ENCODE measurements around the gene TSPAN15.

DNA sequence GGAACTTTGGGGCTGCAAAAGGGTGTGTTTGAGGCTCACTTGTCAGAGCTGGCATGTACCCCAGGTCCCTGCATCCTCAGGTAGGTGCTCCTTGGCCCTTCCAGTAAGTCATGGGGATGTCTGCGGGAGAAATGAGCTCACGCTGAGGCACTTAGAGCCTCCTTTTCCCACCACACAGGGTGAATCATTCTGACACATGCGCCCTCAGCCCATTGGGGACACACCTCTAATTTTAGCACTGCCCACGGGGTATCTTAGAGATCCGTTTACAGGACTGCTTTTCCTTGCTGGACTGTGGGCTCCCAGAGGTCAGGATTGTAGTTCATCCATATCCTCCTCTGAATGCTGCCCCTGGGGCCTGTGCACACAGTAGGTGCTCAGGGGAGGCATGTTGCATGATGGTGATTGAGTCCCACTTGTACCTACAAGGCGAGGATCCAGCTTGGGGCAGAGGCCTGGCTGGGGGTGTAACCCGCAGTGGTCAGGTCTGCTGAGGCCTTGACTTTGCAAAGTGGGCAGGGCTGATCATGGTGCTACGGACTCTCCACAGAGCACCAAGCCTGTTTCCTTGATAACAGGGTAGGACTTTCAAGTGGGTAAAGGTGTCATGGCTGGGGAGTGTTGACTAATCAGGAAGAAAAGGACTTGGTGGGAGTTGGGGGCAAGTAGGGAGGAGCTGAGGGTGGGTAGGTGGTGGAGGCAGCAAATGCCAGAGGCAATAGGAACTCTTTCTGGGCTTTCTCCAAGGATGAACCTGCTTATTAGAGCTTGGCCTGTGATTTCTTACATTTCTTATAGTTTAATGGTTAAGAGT is 5.8 kb downstream of the TSPAN15 start:
- no peak for TF ChIP-seq POLR2AphosphoS5 (IDR thresholded peaks at IDR 0.05)
- TF ChIP-seq, protein P1, sequence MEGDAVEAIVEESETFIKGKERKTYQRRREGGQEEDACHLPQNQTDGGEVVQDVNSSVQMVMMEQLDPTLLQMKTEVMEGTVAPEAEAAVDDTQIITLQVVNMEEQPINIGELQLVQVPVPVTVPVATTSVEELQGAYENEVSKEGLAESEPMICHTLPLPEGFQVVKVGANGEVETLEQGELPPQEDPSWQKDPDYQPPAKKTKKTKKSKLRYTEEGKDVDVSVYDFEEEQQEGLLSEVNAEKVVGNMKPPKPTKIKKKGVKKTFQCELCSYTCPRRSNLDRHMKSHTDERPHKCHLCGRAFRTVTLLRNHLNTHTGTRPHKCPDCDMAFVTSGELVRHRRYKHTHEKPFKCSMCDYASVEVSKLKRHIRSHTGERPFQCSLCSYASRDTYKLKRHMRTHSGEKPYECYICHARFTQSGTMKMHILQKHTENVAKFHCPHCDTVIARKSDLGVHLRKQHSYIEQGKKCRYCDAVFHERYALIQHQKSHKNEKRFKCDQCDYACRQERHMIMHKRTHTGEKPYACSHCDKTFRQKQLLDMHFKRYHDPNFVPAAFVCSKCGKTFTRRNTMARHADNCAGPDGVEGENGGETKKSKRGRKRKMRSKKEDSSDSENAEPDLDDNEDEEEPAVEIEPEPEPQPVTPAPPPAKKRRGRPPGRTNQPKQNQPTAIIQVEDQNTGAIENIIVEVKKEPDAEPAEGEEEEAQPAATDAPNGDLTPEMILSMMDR (IDR thresholded peaks at IDR 0.05), result no peak
